Gastroesophageal sphincter (tissue), 4 donors: ENCODE measurements around the gene IL17RA. TPM values are rescaled to one million over a fixed set of nuclear protein-coding genes. Genes with fewer than 3 reads are reported as not detected.
"Not testable (repeated sequence)": the region's sequence is repeated elsewhere in the genome, so short reads cannot be mapped to it uniquely, and the experiment has no call there.

Experiments
- ATAC-seq: fragments of 150-250 bp; one replicate; pipeline ENCODE4 v1.9.1; 2016; ENCODE audit warnings: mild to moderate bottlenecking, moderate library complexity
- H3K27ac ChIP-seq, 4 donors: fragments of 200-600 bp; sonication (generic) in 3 of 4; 1 replicate in 3 of 4; 2 replicates in 1 of 4; pipeline ENCODE4 v1.5.1; 2016 to 2019
- H3K27me3 ChIP-seq: fragments of 200-600 bp; sonication (generic); one replicate; pipeline ENCODE4 v1.5.1; 2019
- H3K36me3 ChIP-seq, 2 donors: fragments of 200-600 bp; sonication (generic); one replicate each; pipeline ENCODE4 v1.5.1; 2019; ENCODE audit warnings: control low read depth in 1 of 2
- H3K4me1 ChIP-seq, 3 donors: fragments of 200-600 bp; sonication (generic); 1 replicate in 2 of 3; 2 replicates in 1 of 3; pipeline ENCODE4 v1.5.1; 2016 to 2019; ENCODE audit warnings: control low read depth in 2 of 3
- H3K4me3 ChIP-seq, 2 donors: fragments of 200-600 bp; sonication (generic); one replicate each; pipeline ENCODE4 v1.5.1; 2019; ENCODE audit warnings: mild to moderate bottlenecking in 1 of 2, moderate library complexity in 1 of 2
- H3K9me3 ChIP-seq, 3 donors: fragments of 200-600 bp; sonication (generic); one replicate each; pipeline ENCODE4 v1.5.1; 2017 to 2019; ENCODE audit warnings: control low read depth in 2 of 3
- EP300 ChIP-seq: sonication (generic); formaldehyde crosslinking; IDR thresholded peaks from one replicate; pipeline ENCODE4 v1.6.1; 2017; ENCODE audit warnings: antibody characterized with exemption, mild to moderate bottlenecking
- POLR2A ChIP-seq, 2 donors: fragments of 450-650 bp; IDR thresholded peaks; one replicate each; pipeline ENCODE4 v1.6.1; 2017; ENCODE audit warnings: antibody characterized with exemption in 2 of 2, mild to moderate bottlenecking in 2 of 2, moderate library complexity in 1 of 2
- POLR2AphosphoS5 ChIP-seq: sonication (generic); formaldehyde crosslinking; IDR thresholded peaks from one replicate; pipeline ENCODE4 v1.6.1; 2017; ENCODE audit warnings: antibody characterized with exemption
- WGBS, 2 donors: methylation state at CpG; one replicate each; pipeline ENCODE4 v1.1.5; 2018; ENCODE audit warnings: low coverage in 1 of 2; 5-methylcytosine and 5-hydroxymethylcytosine counted together
- total RNA-seq, 4 donors: library from RNA; depleted of rRNA; stranded (reverse); fragments of >200 nt; gene quantifications; one replicate each; pipeline ENCODE4 v1.1.0, GENCODE V29; 2016
- TF ChIP-seq, protein P1 (sequence below), 4 experiments: fragments of 200-600 bp in 2 of 4; fragments of 450-650 bp in 2 of 4; sonication (generic) in 1 of 4; IDR thresholded peaks; one replicate each; pipeline ENCODE4 v1.5.1; 2017 to 2019; ENCODE audit warnings: antibody characterized with exemption in 4 of 4, mild to moderate bottlenecking in 2 of 4, moderate library complexity in 2 of 4

IL17RA gene, protein sequence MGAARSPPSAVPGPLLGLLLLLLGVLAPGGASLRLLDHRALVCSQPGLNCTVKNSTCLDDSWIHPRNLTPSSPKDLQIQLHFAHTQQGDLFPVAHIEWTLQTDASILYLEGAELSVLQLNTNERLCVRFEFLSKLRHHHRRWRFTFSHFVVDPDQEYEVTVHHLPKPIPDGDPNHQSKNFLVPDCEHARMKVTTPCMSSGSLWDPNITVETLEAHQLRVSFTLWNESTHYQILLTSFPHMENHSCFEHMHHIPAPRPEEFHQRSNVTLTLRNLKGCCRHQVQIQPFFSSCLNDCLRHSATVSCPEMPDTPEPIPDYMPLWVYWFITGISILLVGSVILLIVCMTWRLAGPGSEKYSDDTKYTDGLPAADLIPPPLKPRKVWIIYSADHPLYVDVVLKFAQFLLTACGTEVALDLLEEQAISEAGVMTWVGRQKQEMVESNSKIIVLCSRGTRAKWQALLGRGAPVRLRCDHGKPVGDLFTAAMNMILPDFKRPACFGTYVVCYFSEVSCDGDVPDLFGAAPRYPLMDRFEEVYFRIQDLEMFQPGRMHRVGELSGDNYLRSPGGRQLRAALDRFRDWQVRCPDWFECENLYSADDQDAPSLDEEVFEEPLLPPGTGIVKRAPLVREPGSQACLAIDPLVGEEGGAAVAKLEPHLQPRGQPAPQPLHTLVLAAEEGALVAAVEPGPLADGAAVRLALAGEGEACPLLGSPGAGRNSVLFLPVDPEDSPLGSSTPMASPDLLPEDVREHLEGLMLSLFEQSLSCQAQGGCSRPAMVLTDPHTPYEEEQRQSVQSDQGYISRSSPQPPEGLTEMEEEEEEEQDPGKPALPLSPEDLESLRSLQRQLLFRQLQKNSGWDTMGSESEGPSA
- total RNA-seq = 10 to 100 TPM in 3 of 4 donors, 1 to 10 TPM in 1; 5.9 to 15.6 (median 14.2) TPM

DNA sequence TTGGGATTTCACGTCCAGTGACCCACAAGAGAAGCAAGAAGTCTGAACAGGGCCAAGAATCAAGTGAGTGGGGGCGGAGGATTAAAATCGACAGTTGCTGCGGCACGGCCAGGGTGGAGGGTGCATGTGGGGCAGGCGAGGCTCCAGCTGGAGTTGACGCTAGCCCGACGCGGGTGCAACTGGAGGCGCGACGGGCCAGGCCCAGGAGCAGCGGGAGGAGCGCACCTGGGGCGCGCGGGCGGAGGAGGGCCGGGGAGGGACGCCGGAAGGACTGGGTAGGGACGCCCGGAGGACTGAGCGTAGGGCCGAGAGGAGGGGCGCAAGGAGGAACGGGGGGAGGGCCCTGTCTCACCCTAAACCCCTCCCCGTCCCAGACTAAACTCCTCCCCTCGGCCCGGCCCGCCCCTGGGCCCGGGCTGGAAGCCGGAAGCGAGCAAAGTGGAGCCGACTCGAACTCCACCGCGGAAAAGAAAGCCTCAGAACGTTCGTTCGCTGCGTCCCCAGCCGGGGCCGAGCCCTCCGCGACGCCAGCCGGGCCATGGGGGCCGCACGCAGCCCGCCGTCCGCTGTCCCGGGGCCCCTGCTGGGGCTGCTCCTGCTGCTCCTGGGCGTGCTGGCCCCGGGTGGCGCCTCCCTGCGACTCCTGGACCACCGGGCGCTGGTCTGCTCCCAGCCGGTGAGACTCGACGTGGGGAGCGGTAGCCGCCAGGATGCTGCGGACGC is at the start of gene IL17RA:
Gene IL17RA (plus strand): TSS at position 447 of the 723 bp plus-strand sequence. CDS start 92 bp downstream, at position 539.
- TF ChIP-seq POLR2A (IDR thresholded peaks at IDR 0.05) (peak; percentile 56 to 57), EP300 (no peak), POLR2AphosphoS5 (peak; percentile 44)
- TF ChIP-seq, protein P1, sequence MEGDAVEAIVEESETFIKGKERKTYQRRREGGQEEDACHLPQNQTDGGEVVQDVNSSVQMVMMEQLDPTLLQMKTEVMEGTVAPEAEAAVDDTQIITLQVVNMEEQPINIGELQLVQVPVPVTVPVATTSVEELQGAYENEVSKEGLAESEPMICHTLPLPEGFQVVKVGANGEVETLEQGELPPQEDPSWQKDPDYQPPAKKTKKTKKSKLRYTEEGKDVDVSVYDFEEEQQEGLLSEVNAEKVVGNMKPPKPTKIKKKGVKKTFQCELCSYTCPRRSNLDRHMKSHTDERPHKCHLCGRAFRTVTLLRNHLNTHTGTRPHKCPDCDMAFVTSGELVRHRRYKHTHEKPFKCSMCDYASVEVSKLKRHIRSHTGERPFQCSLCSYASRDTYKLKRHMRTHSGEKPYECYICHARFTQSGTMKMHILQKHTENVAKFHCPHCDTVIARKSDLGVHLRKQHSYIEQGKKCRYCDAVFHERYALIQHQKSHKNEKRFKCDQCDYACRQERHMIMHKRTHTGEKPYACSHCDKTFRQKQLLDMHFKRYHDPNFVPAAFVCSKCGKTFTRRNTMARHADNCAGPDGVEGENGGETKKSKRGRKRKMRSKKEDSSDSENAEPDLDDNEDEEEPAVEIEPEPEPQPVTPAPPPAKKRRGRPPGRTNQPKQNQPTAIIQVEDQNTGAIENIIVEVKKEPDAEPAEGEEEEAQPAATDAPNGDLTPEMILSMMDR (IDR thresholded peaks at IDR 0.05) = peak in 1 of 4 experiments; percentile 17
- WGBS, 2 donors = 0 to 2% methylated on average over 10 to 19 of the region's 68 CpGs
- ATAC-seq = peak; percentile 97

DNA sequence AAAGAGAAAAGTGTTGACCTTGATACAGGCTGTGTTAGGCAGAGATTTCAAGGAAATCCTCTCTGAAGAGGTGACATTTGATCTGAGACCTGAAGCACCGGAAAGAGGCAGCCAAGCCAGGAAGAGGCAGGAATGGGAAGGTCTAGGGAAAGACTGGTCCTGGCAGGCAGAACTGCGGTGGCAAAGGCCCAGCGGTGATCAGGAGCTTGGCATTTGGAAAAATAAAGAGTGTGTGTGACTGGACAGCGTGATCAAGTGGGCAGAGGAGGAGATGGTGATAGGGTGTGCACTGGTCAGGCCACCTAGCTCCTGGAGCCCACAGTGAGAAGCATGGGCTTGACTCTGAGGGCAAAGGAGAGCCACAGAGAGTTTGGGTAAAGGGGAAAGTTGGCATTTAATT is 49.6 kb upstream of the IL17RA start:
- TF ChIP-seq POLR2AphosphoS5 = no peak
- Histone ChIP-seq H3K27ac (no peak overlapping the region), H3K27me3 (peaks cover 56% of the 10 kb centered on the region), H3K4me3 (no peak overlapping the region), H3K4me1 (peaks cover 0 to 11% (median 0%) of the 10 kb centered on the region in 3 donors), H3K9me3 (no peaks in the 10 kb centered on the region), H3K36me3 (no peaks in the 10 kb centered on the region)
- no peak for ATAC-seq
- WGBS, 2 donors = 64 to 71% methylated on average over 4 of the region's 4 CpGs

More for the DNA sequence above, at the start of gene IL17RA:
- peak within 1 kb of the TSS; percentile 82 to 86 for H3K4me3 ChIP-seq
- H3K36me3 ChIP-seq = no peaks in the 10 kb centered on the region
- no peaks in the 10 kb centered on the region for H3K9me3 ChIP-seq
- peaks cover 0 to 33% (median 9%) of the 10 kb centered on the region in 3 donors for H3K4me1 ChIP-seq
- peak within 1 kb of the TSS; percentile 67 to 94 (median 88) for H3K27ac ChIP-seq
- H3K27me3 ChIP-seq = peaks cover 29% of the 10 kb centered on the region

DNA sequence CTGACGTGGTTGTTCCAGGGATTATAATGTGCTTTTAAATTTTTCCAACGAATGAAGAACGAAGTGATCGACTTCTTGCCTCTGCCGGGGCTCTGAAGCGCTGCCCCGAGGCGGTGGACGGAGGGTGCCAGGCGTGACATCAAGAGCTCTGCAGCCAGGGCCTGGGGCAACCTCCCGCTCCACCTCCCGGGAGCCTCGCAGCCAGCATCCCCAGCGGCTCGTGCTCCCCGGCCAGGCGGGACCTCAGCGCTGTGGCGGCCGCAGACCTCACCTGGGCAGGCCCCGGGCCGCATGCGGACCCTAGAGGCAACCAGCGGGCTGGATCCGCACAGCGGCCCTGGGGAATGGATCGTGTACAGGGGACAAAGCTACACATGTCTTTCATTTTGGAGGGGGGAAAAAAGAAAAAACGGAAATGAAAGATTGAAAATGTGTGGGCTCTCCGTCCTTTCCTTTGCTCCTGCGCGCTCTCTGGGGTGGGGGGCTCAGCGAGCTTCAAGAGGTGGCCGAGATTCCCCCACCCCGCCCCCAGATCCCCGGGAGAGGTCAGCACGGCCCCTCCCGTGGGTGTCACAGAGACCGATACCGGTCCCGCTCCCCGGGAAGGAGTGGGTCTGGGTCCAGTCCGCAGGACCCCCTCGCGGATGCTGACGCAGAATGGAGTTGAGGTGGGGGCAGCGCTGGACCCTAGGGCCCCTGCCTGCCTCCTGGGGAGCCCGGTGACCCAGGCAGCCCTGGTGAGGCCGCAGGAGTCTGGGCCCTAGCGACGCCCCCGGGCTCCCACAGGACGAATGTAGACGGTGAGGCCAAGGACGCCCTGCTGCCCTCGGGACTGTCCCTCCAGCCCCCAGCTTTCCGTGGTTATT is 48.6 kb upstream of the IL17RA start:
- H3K36me3 ChIP-seq, H3K9me3 ChIP-seq: not testable (repeated sequence)
- Histone ChIP-seq H3K4me1 (peaks cover 0 to 11% (median 0%) of the 10 kb centered on the region in 3 donors), H3K4me3 (peak overlapping the region; percentile 18 to 47), H3K27ac (peak overlapping the region in 3 of 4 donors; percentile 12 to 73 (median 45)), H3K27me3 (peaks cover 64% of the 10 kb centered on the region)
- ATAC-seq = peak; percentile 33
- WGBS, 2 donors = 16% methylated on average over 13 of the region's 56 CpGs; no CpG with 5 or more reads in 1 of the 2 donors

DNA sequence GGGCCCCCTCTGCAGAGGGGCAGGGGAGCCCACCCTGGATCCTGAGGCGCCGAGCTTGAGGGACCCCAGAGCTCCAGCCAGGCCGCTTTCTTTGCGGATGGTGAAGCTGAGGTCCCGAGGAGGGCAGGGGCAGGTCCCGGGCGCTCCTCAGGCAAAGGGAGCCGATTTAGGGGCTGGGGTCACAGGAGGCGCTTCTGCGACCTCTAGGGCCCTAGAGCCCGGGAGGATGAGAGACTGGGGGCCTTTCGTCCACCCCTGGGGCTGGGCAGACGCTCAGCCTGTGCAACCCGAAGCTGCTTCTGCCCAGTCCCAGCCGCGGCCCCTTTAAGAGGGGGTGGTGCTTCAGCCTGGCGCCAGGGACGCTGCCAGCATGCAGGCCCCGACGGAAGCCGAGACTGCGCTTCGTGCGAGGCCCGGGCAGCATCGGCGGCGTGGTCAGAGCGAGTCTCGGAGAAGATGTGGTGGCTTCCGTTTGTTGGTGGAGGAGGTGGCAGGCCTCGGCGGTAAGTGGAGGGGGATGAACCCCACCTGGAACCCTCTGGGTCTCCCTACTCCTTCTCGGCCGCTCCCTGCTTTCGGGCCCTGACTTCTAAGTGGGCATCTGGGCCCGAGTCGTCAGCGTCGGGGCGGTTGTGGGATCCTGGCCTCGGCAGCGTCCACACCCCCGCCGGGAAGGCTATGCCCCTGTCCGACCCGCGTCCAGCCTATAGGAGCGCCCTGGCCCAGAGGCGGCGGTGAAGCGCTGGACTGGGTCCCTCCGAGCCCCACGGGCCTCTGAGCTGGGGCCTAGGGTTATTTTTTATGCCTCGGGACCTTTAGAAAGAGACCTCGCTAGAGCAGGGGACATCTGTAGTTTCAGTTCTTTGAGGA is 47.7 kb upstream of the IL17RA start:
- peak overlapping the region; percentile 18 to 47 for H3K4me3 ChIP-seq
- H3K9me3 ChIP-seq, H3K36me3 ChIP-seq: not testable (repeated sequence)
- H3K27ac ChIP-seq = peak overlapping the region in 2 of 4 donors; percentile 45 to 73
- H3K27me3 ChIP-seq = peaks cover 62% of the 10 kb centered on the region
- WGBS, 2 donors = 59% methylated on average over 2 of the region's 56 CpGs; no CpG with 5 or more reads in 1 of the 2 donors
- H3K4me1 ChIP-seq = peaks cover 0 to 11% (median 0%) of the 10 kb centered on the region in 3 donors
- peak; percentile 74 for ATAC-seq

DNA sequence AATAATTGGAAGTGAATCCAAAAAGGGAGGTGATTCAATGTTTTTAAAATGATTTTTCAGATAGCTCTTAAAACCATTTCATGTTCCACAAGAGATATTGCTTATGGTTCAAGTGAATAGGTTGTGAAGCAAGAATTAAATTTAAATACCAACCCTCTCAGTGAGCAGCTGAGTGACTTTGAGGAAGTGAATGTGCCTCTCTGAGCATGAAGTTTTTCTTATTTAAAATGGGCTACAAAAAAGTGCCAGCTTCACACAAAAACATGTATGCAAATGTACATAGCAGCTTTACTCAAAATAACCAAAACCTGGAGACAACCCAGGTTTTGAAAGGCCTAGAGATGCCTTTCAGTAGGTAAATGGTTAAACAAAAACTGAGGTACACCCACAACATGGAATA is 41.3 kb upstream of the IL17RA start:
- Histone ChIP-seq H3K36me3 (no peaks in the 10 kb centered on the region), H3K4me3 (no peak overlapping the region), H3K27ac (no peak overlapping the region), H3K27me3 (peaks cover 33% of the 10 kb centered on the region), H3K4me1 (no peaks in the 10 kb centered on the region), H3K9me3 (no peaks in the 10 kb centered on the region)
- TF ChIP-seq, protein P1 (IDR thresholded peaks at IDR 0.05) = no peak
- no peak for TF ChIP-seq POLR2A (IDR thresholded peaks at IDR 0.05)
- no peak for TF ChIP-seq EP300
- no peak for TF ChIP-seq POLR2AphosphoS5
- ATAC-seq = no peak
